ENCODE data around the gene IL13RA1.

IL13RA1 gene

GRCh38 chrX:118706681-118707080, 20.7 kb upstream of the IL13RA1 start:
- TF ChIP-seq CREB1 (IDR thresholded peaks at IDR 0.05; ENCODE audit: low read depth) (no peak), TCF12 (IDR thresholded peaks at IDR 0.05; ENCODE audit: low read depth) (no peak), EP300 (IDR thresholded peaks at IDR 0.05; ENCODE audit: borderline replicate concordance) (no peak), TAF1 (IDR thresholded peaks at IDR 0.05; ENCODE audit: low read depth) (no peak), YY1 (IDR thresholded peaks at IDR 0.05; ENCODE audit: low read depth) (no peak), MAX (IDR thresholded peaks at IDR 0.05) (no peak), USF1 (IDR thresholded peaks at IDR 0.05) (no peak), NFIC (IDR thresholded peaks at IDR 0.05) (no peak), ZBTB7A (IDR thresholded peaks at IDR 0.05; ENCODE audit: low read depth) (no peak), RAD21 (IDR thresholded peaks at IDR 0.05; ENCODE audit: low read depth) (no peak), FOXM1 (IDR thresholded peaks at IDR 0.05; ENCODE audit: borderline replicate concordance, low read depth) (no peak), REST (IDR thresholded peaks at IDR 0.05; ENCODE audit: low read depth) (no peak), TEAD4 (IDR thresholded peaks at IDR 0.05) (no peak), EGR1 (IDR thresholded peaks at IDR 0.05) (no peak), CEBPB (IDR thresholded peaks at IDR 0.05) (no peak)

GRCh38 chrX:118714521-118714920, 12.9 kb upstream of the IL13RA1 start:
- TF ChIP-seq CREB1 (IDR thresholded peaks at IDR 0.05; ENCODE audit: low read depth) (no peak), MAX (IDR thresholded peaks at IDR 0.05) (no peak), EGR1 (IDR thresholded peaks at IDR 0.05) (no peak), ZBTB7A (IDR thresholded peaks at IDR 0.05; ENCODE audit: low read depth) (no peak)

- TF ChIP-seq YY1 (IDR thresholded peaks at IDR 0.05; ENCODE audit: low read depth) (no peak), TEAD4 (IDR thresholded peaks at IDR 0.05) (no peak), TCF12 (IDR thresholded peaks at IDR 0.05; ENCODE audit: low read depth) (no peak), USF1 (IDR thresholded peaks at IDR 0.05) (no peak), EP300 (IDR thresholded peaks at IDR 0.05; ENCODE audit: borderline replicate concordance) (no peak), CREB1 (IDR thresholded peaks at IDR 0.05; ENCODE audit: low read depth) (no peak), ZBTB7A (IDR thresholded peaks at IDR 0.05; ENCODE audit: low read depth) (no peak), TAF1 (IDR thresholded peaks at IDR 0.05; ENCODE audit: low read depth) (no peak), NFIC (IDR thresholded peaks at IDR 0.05) (no peak), REST (IDR thresholded peaks at IDR 0.05; ENCODE audit: low read depth) (no peak), RAD21 (IDR thresholded peaks at IDR 0.05; ENCODE audit: low read depth) (no peak), FOXM1 (IDR thresholded peaks at IDR 0.05; ENCODE audit: borderline replicate concordance, low read depth) (no peak), MAX (IDR thresholded peaks at IDR 0.05) (no peak), EGR1 (IDR thresholded peaks at IDR 0.05) (no peak), CEBPB (IDR thresholded peaks at IDR 0.05) (no peak)
Measured at GRCh38 chrX:118717678-118718391, 9.6 kb upstream of the IL13RA1 start.

GRCh38 chrX:118718737-118719136, 8.7 kb upstream of the IL13RA1 start:
- TF ChIP-seq MAX (IDR thresholded peaks at IDR 0.05), result no peak
- no peak for TF ChIP-seq RAD21 (IDR thresholded peaks at IDR 0.05; ENCODE audit: low read depth)
- no peak for TF ChIP-seq USF1 (IDR thresholded peaks at IDR 0.05)

GRCh38 chrX:118720058-118720707, 7.2 kb upstream of the IL13RA1 start:
- TF ChIP-seq EGR1 (IDR thresholded peaks at IDR 0.05) (no peak), FOXM1 (IDR thresholded peaks at IDR 0.05; ENCODE audit: borderline replicate concordance, low read depth) (no peak)
